ENCODE data around the gene SLC18B1.

Gene SLC18B1

DNA sequence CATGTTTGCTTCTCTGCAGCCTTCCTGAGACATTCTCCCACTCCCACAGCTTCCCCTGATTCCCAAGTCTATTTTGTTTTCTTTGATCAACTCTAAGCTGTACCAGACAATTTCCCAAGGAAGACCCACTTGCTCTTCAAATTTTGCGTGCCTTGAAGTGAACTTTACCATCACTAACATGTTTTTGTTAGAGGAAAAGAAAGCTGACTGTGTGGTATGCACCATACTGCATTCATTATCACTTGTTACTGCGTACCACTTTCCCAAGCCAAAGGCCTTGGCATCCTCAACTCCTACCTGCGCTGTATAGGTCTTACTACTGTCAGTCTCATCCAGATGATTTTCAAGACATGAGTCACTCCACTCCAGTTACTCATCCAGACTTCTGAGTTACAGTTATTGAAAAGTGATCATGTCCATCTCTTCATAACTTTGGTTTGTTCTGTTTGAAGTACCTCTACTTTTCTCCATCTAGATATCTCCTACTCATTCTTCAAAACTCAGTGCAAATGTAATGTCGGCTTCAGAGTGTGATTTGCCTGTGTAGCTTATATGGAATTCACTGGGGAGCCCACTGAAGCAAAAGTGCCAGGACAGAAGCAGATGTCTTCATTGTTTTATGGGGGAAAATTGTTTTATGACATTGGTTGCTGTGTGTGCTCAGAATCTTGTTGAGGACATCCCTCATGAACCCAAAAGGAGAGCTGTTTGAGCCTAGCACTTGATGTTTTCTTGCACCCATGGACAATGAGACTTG lies 21.1 kb upstream of the SLC18B1 start:
- H3K4me3 ChIP-seq (ENCODE audit: low read length), result no peak overlapping the region
- no peak for DNase-seq (ENCODE audit: low read depth)
- TF ChIP-seq, protein P1, sequence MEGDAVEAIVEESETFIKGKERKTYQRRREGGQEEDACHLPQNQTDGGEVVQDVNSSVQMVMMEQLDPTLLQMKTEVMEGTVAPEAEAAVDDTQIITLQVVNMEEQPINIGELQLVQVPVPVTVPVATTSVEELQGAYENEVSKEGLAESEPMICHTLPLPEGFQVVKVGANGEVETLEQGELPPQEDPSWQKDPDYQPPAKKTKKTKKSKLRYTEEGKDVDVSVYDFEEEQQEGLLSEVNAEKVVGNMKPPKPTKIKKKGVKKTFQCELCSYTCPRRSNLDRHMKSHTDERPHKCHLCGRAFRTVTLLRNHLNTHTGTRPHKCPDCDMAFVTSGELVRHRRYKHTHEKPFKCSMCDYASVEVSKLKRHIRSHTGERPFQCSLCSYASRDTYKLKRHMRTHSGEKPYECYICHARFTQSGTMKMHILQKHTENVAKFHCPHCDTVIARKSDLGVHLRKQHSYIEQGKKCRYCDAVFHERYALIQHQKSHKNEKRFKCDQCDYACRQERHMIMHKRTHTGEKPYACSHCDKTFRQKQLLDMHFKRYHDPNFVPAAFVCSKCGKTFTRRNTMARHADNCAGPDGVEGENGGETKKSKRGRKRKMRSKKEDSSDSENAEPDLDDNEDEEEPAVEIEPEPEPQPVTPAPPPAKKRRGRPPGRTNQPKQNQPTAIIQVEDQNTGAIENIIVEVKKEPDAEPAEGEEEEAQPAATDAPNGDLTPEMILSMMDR (conservative IDR thresholded peaks at IDR 0.05; ENCODE audit: low read length), result no peak

DNA sequence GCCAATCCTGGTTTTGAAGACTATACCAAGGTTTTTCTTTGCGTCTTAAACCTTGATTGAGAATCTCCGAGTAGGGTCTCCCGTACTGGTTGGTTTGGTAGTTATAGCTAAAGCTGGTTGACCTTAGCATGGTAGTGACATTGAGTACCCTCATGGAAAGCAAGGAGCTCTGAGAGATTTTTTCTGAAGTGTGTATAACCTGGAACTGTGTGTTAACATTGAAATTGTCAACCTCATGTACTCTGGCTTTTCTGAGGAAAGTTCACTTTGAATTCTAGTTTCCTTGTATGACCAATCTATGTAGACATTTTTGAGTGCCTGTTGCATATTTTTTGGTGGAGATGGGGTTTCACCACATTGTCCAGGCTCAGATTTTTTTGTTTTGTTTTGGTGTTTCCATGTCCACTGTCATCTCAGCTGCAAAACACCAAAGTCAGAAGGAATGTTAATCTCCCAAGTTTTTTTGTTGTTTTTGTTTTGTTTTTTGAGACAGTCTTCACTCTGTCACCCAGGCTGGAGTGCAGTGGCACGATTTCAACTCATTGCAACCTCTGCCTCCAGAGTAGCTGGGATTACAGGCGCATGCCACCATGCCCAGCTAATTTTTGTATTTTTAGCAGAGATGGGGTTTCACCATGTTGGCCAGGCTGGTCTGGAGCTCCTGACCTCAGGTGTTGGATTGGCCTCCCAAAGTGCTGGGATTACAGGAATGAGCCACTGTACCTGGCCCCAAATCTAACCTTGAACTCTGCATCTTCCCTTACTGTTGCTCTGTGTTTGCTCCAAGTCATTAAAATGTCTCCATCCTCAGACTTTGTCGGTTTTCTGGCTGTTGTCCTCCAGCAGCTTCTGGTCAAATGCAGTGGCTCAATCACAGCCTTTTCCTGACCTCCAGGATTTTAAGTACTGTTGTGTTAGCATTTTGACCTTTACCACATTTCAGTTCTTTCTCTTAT lies 20.2 kb upstream of the SLC18B1 start:
- H3K4me3 ChIP-seq (ENCODE audit: low read length), result no peak overlapping the region
- TF ChIP-seq, protein P1 (conservative IDR thresholded peaks at IDR 0.05; ENCODE audit: low read length), result no peak
- peak; percentile 62 for DNase-seq (ENCODE audit: low read depth)

DNA sequence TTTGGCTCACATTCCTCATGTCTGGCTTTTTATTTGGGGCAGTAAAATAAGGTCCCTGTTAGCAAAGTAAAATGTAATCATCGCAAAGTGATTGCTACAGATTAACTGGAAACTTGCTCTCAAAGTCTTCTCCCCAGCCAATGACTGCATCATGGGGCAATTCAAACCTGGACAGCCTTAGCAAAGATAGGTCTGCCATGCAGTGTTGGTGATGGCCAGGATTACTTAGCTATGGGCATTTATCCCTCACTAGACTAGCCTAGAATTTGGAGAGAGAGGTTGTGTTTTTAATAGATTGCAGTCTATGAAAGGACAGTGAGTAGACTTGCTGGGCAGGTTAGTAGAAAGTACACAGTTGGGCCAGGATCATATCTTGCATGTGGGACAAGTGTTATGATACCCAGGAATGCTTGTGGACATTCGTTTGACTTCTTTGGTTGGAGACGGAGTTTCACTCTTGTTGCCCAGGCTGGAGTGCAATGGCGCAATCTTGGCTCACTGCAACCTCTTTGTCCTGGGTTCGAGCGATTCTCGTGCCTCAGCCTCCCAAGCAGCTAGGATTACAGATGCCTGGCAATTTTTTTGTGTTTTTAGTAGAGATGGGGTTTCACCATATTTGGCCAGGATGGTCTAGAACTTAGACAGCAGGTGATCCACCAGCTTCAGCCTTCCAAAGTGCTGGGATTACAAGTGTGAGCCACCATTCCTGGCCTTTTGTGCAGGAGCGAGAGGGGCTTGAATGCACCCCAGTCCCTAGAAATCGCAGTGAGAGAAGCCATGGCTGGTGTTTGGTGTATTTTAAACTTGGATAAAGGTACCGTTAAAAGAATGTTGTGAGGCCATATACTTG lies 19.3 kb upstream of the SLC18B1 start:
- no peak for DNase-seq (ENCODE audit: low read depth)
- TF ChIP-seq, protein P1 (conservative IDR thresholded peaks at IDR 0.05; ENCODE audit: low read length), result no peak
- H3K4me3 ChIP-seq (ENCODE audit: low read length), result no peak overlapping the region

DNA sequence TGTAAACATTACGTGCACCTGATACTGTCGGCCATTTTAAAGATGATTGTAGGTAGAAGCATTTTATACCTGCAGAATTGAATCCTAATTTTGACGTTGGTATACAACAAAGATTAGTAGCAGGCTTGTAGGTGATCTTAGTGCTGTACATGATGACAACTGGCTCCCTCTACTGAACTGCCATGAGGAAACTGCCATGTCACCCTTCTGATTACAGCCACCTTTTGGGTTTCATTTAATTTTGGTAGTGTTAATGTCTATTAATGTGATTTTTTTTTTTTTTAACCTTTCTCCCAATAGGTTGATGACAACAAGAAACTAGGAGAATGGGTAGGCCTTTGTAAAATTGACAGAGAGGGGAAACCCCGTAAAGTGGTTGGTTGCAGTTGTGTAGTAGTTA lies 18.2 kb upstream of the SLC18B1 start:
- no peak for DNase-seq (ENCODE audit: low read depth)
- TF ChIP-seq, protein P1 (conservative IDR thresholded peaks at IDR 0.05; ENCODE audit: low read length), result no peak
- peak overlapping the region; percentile 94 for H3K4me3 ChIP-seq (ENCODE audit: low read length)

DNA sequence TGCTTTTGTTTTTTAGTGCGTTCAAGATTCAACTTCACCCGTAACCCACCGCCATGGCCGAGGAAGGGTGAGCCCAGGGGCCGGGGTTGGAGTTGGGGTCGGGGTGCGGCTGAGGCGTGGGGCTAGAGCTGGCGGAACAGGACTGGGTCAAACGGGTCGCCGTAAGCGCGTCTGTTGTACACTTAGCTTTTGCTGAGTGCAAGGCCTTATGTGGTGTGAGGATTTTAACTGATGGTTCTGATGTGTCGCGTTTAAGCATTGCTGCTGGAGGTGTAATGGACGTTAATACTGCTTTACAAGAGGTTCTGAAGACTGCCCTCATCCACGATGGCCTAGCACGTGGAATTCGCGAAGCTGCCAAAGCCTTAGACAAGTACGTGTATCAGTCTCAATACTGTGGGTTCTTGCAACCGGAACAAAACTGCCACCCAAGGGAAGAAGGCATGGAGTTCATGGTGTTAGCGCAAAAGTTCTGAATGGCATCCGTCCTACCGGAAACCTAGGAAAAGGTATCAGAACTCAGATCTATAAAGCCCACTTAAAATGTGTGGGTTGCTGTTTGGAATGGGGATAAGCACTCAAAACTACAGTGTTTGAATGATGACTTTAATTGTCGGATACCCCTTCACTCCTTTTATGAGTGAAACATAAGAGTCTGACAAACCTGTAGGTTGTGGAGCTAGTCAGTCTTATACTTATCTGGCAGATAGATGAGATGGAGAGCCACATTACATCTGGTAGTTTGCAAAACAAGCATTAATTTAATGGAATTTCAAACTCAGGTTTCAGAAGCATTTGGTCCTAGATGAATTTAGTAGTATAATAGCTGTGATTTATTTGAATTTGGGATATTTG lies 16.5 kb upstream of the SLC18B1 start:
- TF ChIP-seq, protein P1 (conservative IDR thresholded peaks at IDR 0.05; ENCODE audit: low read length), result no peak

More for the DNA sequence above, 16.5 kb upstream of the SLC18B1 start:
- H3K4me3 ChIP-seq (ENCODE audit: low read length), result peak overlapping the region; percentile 94
- DNase-seq (ENCODE audit: low read depth), result no peak

Measured in AG10803 (cell line).